GM20000 (cell line): ENCODE data around the gene KCNIP1.

Experiments
- DNase-seq: peaks from one replicate; pipeline ENCODE4 v3.0.0; 2012; ENCODE audit warnings: low spot score
- CTCF ChIP-seq: IDR thresholded peaks from 2 replicates; pipeline ENCODE4 v1.5.1; 2012; ENCODE audit warnings: mild to moderate bottlenecking, control low read depth; ENCODE audit errors: extremely low read depth, missing control alignments

Gene KCNIP1

GRCh38 chr5:170625221-170626165, 121.7 kb downstream of the KCNIP1 start:
- no peak for DNase-seq
- TF ChIP-seq CTCF, result no peak

- no peak for DNase-seq
- no peak for TF ChIP-seq CTCF
Observed at GRCh38 chr5:170626507-170627150, 122.8 kb downstream of the KCNIP1 start.

GRCh38 chr5:170627271-170627670, 123.5 kb downstream of the KCNIP1 start:
- no peak for TF ChIP-seq CTCF
- DNase-seq, result no peak

- no peak for DNase-seq
- TF ChIP-seq CTCF, result no peak
Observed at GRCh38 chr5:170628028-170628427, 124.2 kb downstream of the KCNIP1 start.

GRCh38 chr5:170628691-170629565, 125.1 kb downstream of the KCNIP1 start:
- TF ChIP-seq CTCF, result no peak
- no peak for DNase-seq

- DNase-seq, result no peak
- no peak for TF ChIP-seq CTCF
Observed at GRCh38 chr5:170629566-170630175, 125.9 kb downstream of the KCNIP1 start.
